Neural crest cell (in vitro differentiated cells): Measurements from ENCODE around the gene STK17A. TPM values are rescaled to one million over a fixed set of nuclear protein-coding genes. Genes with fewer than 3 reads are reported as not detected.
A peak's percentile ranks its signal among the peaks of the same experiment; 100 is the strongest.

ENCODE experiments used
- DNase-seq: peaks from one replicate; pipeline ENCODE4 v3.0.0; 2021; ENCODE audit warnings: low read depth, mixed read lengths, low spot score
- H3K27ac Mint-ChIP-seq: one replicate; pipeline ENCODE4 v1.8.0; 2021; ENCODE audit warnings: mild to moderate bottlenecking, mixed read lengths; ENCODE audit not compliant: unreplicated experiment
- H3K27me3 Mint-ChIP-seq: 2 replicates; pipeline ENCODE4 v1.8.0; 2021; ENCODE audit warnings: low read depth, mild to moderate bottlenecking, mixed read lengths
- H3K36me3 Mint-ChIP-seq: 2 replicates; pipeline ENCODE4 v1.8.0; 2021; ENCODE audit warnings: low read depth, mild to moderate bottlenecking, mixed read lengths
- H3K4me1 Mint-ChIP-seq: 2 replicates; pipeline ENCODE4 v1.8.0; 2021; ENCODE audit warnings: mixed read lengths
- H3K4me3 Mint-ChIP-seq: one replicate; pipeline ENCODE4 v1.8.0; 2021; ENCODE audit warnings: mild to moderate bottlenecking, mixed read lengths
- H3K9me3 Mint-ChIP-seq: 2 replicates; pipeline ENCODE4 v1.8.0; 2021; ENCODE audit warnings: mixed read lengths
- CTCF ChIP-seq: fragments of 200-600 bp; sonication (generic); conservative IDR thresholded peaks from 2 replicates; pipeline ENCODE4 v1.5.0; 2021; ENCODE audit warnings: antibody characterized with exemption, mild to moderate bottlenecking
- total RNA-seq: library from RNA; stranded (reverse); gene quantifications from 2 replicates; pipeline ENCODE4 v1.2.1, GENCODE V29; 2021

STK17A gene
- total RNA-seq, 1 donor from 2014 or later = 7.1 TPM

GRCh38 chr7:43637114-43637806 lies 54.4 kb downstream of the STK17A start:
- H3K27me3 Mint-ChIP-seq = no peaks in the 10 kb centered on the region
- peaks cover 31% of the 10 kb centered on the region for H3K4me1 Mint-ChIP-seq
- no peaks in the 10 kb centered on the region for H3K9me3 Mint-ChIP-seq
- no peak for TF ChIP-seq CTCF
- DNase-seq = no peak
- peaks cover 41% of the 10 kb centered on the region for H3K36me3 Mint-ChIP-seq
- no peak overlapping the region for H3K4me3 Mint-ChIP-seq
- H3K27ac Mint-ChIP-seq = no peak overlapping the region

DNA sequence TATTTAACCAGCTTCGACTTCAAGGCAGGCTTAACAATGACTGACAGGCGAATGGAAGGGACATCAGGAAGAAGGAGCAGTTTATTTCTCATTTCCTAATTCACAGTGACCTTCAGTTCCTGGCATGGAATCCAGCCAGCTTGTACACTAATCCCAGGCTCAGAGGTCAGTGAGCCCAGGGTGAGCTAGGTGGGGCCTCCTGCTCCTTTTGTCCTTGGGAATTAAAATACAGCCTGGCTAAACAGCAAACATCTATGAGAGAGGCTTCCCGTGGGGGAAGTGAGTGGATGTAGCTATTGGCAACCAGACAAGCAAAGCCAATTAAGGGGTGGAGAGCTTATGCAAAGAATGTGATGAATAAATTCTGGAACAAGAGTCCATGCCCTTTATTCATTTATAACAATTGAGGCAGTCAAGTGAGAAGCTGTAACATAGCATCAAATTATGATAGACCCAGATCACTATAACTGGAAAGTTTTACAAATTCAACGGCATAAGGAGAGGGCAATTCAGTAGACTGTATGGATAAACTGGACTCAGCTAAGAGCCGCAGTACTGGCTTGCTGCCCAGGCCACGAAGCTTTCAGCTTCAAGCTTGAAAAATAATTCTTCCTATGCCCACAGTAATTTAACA lies 57.1 kb downstream of the STK17A start:
- H3K36me3 Mint-ChIP-seq = peaks cover 42% of the 10 kb centered on the region
- peaks cover 31% of the 10 kb centered on the region for H3K4me1 Mint-ChIP-seq
- H3K27ac Mint-ChIP-seq = no peak overlapping the region
- no peaks in the 10 kb centered on the region for H3K9me3 Mint-ChIP-seq
- H3K27me3 Mint-ChIP-seq = no peaks in the 10 kb centered on the region
- no peak for DNase-seq
- TF ChIP-seq CTCF = no peak
- H3K4me3 Mint-ChIP-seq = peak overlapping the region; percentile 22

DNA sequence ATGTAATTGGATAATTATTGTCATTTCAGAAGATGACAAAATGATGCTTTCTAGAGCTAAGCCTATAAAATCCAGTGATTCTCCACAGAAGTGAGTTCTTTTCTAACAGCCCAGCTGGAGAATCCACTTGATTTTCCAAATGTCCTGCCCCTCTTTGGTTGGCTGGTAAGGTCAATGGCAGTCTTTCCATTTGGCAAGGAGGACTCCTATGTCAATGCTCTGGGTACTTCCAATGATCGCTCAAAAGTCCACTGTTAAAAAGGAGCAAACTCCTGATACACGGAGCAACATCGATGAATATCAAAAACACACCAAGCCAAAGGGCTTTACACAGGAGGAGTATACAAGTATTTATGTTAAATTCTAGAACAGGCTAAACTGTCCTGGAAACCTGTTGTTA lies 57.8 kb downstream of the STK17A start:
- Mint-ChIP-seq H3K9me3 (no peaks in the 10 kb centered on the region), H3K27ac (no peak overlapping the region), H3K36me3 (peaks cover 40% of the 10 kb centered on the region), H3K4me1 (peaks cover 36% of the 10 kb centered on the region), H3K27me3 (no peaks in the 10 kb centered on the region), H3K4me3 (no peak overlapping the region)
- no peak for TF ChIP-seq CTCF
- DNase-seq = no peak

- no peak for TF ChIP-seq CTCF
- Mint-ChIP-seq H3K4me1 (peaks cover 54% of the 10 kb centered on the region), H3K36me3 (peaks cover 29% of the 10 kb centered on the region), H3K27ac (peak overlapping the region; percentile 86), H3K9me3 (no peaks in the 10 kb centered on the region), H3K27me3 (no peaks in the 10 kb centered on the region), H3K4me3 (no peak overlapping the region)
- no peak for DNase-seq
Measured at GRCh38 chr7:43642897-43643630, 60.2 kb downstream of the STK17A start.

DNA sequence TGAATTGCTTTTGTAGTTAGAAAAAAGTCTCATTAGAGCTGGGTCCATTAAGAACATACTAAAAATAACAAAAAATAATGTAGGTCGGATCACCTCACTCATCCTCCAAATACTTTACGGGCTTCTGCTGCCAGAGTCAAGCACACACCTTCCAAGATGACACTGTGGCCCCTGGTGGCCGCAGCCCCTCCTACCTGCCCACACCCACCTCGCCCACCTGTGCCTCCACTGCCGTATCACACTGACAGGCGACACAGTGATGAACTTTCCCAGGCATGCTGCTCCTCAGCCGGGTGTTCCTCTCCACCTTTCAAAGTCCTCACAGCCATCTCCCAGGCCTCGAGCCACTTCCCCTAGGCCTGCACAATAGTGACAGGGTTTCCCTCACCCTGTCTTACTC lies 60.9 kb downstream of the STK17A start:
- Mint-ChIP-seq H3K4me1 (peaks cover 59% of the 10 kb centered on the region), H3K27ac (peak overlapping the region; percentile 69), H3K9me3 (no peaks in the 10 kb centered on the region), H3K27me3 (no peaks in the 10 kb centered on the region), H3K36me3 (peaks cover 28% of the 10 kb centered on the region), H3K4me3 (no peak overlapping the region)
- DNase-seq = no peak
- no peak for TF ChIP-seq CTCF
